Activated CD4-positive, alpha-beta T cell treated with anti-CD3 and anti-CD28 coated beads, Interleukin-2, amount 10 ng/mL, durations not matched to agents 24 days and 14 days (primary cell): Measurements from ENCODE around the gene RPP30. TPM values are rescaled to one million over a fixed set of nuclear protein-coding genes. Genes with fewer than 3 reads are reported as not detected.
"Not testable (repeated sequence)": the region's sequence is repeated elsewhere in the genome, so short reads cannot be mapped to it uniquely, and the experiment has no call there.

ENCODE experiments used
- DNase-seq: peaks from one replicate; pipeline ENCODE4 v3.0.0; 2022
- H3K27ac Mint-ChIP-seq: one replicate; pipeline ENCODE4 v1.8.0; 2022; ENCODE audit warnings: mild to moderate bottlenecking, mixed read lengths
- H3K27me3 Mint-ChIP-seq: one replicate; pipeline ENCODE4 v1.8.0; 2022; ENCODE audit warnings: mixed read lengths
- H3K36me3 Mint-ChIP-seq: one replicate; pipeline ENCODE4 v1.8.0; 2022; ENCODE audit warnings: low read depth, mild to moderate bottlenecking, mixed read lengths
- H3K4me1 Mint-ChIP-seq: one replicate; pipeline ENCODE4 v1.8.0; 2021; ENCODE audit warnings: mixed read lengths
- H3K4me3 Mint-ChIP-seq: one replicate; pipeline ENCODE4 v1.8.0; 2022; ENCODE audit warnings: mild to moderate bottlenecking, moderate library complexity, mixed read lengths
- H3K9me3 Mint-ChIP-seq: one replicate; pipeline ENCODE4 v1.8.0; 2021; ENCODE audit warnings: mixed read lengths
- intact Hi-C: fragments of 100-400 bp; cut with micrococcal nuclease; formaldehyde crosslinking; loops from one replicate; pipeline ENCODE4 v1.15.1; 2023
- total RNA-seq: library from RNA; stranded (reverse); gene quantifications from 2 replicates; pipeline ENCODE4 v1.2.3, GENCODE V29; 2022

Gene RPP30
- total RNA-seq, 1 donor from 2014 or later = 86.4 TPM

DNA sequence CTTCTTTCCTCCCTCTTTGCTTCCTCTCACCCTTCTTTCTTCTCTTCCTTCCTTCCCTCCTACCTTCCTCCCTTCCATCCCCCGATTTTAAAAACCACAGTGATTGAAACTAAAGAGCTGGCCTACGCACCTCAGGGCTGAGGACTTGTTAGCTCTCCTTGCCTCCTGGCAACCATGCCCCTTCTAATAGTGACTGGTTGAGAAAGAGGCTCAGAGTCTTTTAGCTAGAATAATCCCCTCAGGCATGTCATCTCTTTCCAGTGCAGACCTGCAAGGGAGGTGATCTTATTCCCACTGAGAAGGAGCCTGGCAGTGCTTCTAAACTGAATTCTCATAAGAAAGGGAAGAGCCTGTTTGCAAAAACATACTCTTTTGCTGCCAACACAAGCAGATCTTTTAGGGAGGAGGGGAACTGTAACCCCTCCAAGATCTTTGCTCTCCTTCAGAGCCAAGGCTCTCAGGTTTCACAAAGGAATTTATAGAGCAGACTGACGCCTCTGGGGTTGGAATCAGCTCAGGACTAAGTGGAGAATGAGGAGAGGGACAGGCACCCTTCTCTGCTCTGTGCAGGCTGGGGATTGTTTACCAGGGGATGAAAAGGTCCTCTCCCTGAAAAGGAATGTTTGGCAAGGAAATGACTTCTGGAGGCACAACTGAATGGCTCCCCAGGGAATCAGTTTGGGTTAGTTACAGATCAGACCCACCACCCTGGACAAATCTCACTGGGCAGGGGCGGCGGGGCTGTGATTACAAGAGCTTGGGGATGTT lies 58.5 kb downstream of the RPP30 start:
- no peak overlapping the region for H3K27ac Mint-ChIP-seq
- no peak for DNase-seq
- H3K27me3 Mint-ChIP-seq = peaks cover 38% of the 10 kb centered on the region
- no peaks in the 10 kb centered on the region for H3K9me3 Mint-ChIP-seq
- intact Hi-C loops = no loop called here
- H3K4me1 Mint-ChIP-seq = peaks cover 4% of the 10 kb centered on the region
- H3K36me3 Mint-ChIP-seq = no peaks in the 10 kb centered on the region
- H3K4me3 Mint-ChIP-seq = no peak overlapping the region

DNA sequence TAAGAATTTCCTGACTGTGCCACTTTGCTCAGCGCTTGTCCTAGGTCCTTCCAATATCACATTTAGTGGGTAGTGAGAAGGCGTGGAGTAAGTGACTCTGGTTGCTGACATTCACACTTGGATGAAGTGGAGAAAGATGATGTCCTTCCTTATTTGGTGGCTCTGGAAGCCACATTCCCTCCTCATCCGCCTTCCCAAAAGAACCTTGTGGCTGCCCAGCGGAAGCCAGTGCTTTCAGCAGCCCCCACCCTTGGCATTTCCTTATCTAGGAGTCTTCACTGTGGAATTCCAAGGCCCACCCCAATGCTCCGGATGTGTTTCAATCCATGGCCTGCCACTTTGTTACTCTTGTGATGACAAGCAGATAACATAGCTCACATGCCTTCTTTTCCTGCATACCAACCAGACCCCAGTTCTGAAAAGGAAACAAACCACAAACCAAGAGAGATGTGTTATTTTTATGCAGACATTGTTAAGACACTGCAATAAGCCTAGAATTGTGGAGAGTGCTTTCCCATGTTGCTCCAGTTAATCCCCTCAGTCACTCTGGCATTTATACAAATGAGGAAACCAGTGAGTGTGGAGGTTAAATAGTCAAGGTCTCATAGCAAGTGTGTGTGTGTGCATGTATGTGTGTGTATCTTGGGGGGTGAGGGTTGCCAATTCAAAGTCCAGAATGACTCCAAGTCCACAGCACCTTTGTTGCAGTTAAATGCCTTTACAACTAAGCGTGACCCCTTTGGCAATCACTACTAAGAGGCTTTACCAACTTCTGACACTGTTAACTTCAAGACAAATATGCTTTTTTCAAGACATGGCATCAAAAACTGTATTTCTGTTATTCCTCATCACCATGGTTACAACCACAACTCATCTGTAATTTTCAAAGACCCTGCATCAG lies 59.4 kb downstream of the RPP30 start:
- H3K36me3 Mint-ChIP-seq = no peaks in the 10 kb centered on the region
- no peak overlapping the region for H3K4me3 Mint-ChIP-seq
- H3K27me3 Mint-ChIP-seq = peaks cover 36% of the 10 kb centered on the region
- peaks cover 7% of the 10 kb centered on the region for H3K4me1 Mint-ChIP-seq
- DNase-seq = no peak
- H3K27ac Mint-ChIP-seq = no peak overlapping the region
- intact Hi-C loops = no loop called here
- H3K9me3 Mint-ChIP-seq = no peaks in the 10 kb centered on the region

DNA sequence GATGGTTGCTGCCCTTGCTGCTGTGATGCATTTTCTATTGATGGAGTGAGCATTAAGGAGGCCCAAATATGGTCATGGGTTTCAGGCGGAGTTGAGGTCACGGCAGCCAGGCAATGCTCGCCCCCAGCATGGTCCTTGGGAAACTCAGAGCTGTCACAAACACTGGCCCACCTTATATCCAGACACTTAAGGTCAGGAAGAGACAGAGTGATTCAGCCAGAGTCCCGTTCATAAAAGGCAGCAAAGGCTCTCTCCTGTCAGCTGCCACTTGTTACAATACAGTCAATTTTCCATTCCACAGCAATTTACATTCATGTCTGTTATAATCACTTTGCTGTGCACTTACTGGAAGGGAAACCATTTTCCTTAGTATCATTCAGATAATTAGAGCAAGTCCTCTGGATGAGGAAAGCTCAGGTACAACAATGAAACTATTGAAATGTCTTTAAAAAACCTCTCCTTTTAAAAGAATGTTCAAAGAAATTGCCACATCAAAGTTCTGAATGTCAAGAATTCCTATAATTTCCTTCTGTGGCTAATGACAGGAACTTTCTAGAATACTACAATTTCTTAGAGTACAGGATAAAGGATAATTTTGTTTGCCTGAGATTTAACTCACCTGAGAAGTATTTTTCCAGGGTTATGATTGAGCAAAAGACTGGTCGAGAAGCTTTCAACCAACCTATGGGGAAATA lies 64.0 kb downstream of the RPP30 start:
- Mint-ChIP-seq H3K27ac (no peak overlapping the region), H3K36me3 (no peaks in the 10 kb centered on the region)
- intact Hi-C loops = no loop called here

DNA sequence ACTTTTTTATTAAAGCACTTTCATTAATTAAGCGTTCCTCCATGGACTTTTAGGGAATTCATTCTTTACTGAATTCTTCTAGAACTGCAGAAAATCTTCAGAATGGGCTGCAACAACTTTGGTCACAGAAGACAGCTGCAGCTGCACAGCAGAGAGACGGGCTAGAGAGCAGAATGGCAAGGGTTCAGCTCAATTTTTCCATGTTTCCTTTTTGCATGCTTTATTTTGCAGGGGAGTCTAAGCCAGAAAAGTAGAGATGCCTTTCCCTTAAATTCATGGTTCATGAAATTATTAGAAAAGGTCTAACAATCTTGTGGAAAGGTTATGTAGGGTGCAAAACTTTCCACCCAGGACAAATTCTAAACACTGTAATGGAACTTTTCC lies 64.5 kb downstream of the RPP30 start:
- intact Hi-C loops = no loop called here
- Mint-ChIP-seq H3K36me3 (no peaks in the 10 kb centered on the region), H3K4me1 (peaks cover 7% of the 10 kb centered on the region), H3K27ac (no peak overlapping the region), H3K9me3 (no peaks in the 10 kb centered on the region), H3K27me3 (peaks cover 15% of the 10 kb centered on the region), H3K4me3 (no peak overlapping the region)
- no peak for DNase-seq

More for the DNA sequence above, 64.0 kb downstream of the RPP30 start:
- no peak for DNase-seq
- Mint-ChIP-seq H3K27me3 (peaks cover 15% of the 10 kb centered on the region), H3K9me3 (no peaks in the 10 kb centered on the region), H3K4me3 (no peak overlapping the region), H3K4me1 (peaks cover 7% of the 10 kb centered on the region)

DNA sequence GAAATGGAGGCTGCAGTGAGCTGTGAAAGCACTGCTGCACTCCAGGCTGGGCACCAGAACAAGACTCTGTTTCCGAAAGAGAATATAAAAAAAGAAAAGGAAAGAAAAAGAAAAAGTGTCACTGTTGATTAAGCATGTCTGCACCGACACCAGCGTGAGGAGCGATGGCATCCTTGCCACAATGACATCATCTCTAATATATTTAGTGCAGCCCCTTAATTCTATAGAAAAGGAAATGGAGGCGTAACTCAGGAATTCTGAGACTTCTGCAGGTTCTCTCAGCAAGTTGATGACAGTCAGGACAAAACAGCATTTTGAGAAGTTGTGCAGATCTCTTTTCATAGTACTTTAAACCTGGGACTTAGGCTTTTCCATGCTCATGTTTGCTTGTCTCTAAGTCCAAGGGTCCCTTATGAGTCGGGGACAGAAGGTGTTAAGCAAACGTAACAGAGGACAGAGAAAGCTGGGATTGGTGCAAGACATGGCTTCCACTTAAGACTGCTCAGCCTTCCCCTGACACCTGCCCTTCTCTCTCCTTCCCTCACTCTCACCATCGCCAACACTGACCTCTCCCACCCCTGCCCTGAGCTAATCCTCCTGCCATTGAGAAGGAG lies 66.0 kb downstream of the RPP30 start:
- no peaks in the 10 kb centered on the region for H3K36me3 Mint-ChIP-seq
- peaks cover 7% of the 10 kb centered on the region for H3K4me1 Mint-ChIP-seq
- H3K27ac Mint-ChIP-seq = no peak overlapping the region
- no peaks in the 10 kb centered on the region for H3K9me3 Mint-ChIP-seq
- H3K27me3 Mint-ChIP-seq = peaks cover 10% of the 10 kb centered on the region
- intact Hi-C loops = no loop called here
- H3K4me3 Mint-ChIP-seq = no peak overlapping the region
- no peak for DNase-seq

DNA sequence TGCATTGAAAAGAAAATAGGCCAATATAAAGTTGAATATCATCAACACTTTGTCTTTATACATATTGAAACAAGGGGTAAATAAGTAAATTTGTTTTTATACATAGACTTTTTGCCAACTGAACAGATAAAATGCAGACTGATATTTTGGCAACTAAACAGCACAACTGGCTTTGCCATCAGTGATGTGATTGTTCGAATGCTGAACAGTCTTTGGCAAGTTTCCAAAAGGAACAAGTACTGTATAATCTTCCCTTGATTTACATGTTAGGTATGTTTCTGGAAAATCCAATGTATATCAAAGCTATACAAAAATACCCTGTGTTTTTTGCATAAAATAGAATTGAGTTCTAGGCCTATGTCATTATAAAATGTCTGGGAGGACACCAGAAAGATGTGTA lies 67.3 kb downstream of the RPP30 start:
- intact Hi-C loops = no loop called here
- Mint-ChIP-seq H3K4me3 (no peak overlapping the region), H3K4me1 (peaks cover 9% of the 10 kb centered on the region), H3K36me3 (no peaks in the 10 kb centered on the region), H3K27ac (no peak overlapping the region), H3K9me3 (no peaks in the 10 kb centered on the region), H3K27me3 (peaks cover 2% of the 10 kb centered on the region)
- DNase-seq = no peak

DNA sequence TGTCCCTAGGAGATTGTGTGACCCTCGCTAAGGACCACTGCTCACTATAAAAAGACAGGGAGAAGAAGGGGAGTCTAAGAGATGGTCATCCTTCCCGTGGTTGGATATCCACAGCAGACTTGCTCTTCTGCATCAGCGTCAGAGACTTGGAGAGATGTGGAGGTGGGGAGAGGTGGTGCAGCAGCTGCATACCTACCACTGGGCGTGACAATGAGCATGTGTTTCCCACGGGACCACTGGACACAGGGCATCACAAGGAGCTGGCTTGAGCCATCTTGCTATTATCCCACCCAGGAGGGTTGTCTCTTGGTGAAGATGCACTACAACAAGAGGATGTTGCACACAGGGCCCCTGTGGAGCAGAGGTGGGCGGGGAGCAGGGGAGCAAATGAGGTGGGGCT lies 67.9 kb downstream of the RPP30 start:
- Mint-ChIP-seq H3K4me1 (peaks cover 9% of the 10 kb centered on the region), H3K4me3 (no peak overlapping the region), H3K9me3 (no peaks in the 10 kb centered on the region), H3K27me3 (peaks cover 2% of the 10 kb centered on the region), H3K27ac (no peak overlapping the region), H3K36me3 (no peaks in the 10 kb centered on the region)
- intact Hi-C loops = no loop called here
- no peak for DNase-seq

DNA sequence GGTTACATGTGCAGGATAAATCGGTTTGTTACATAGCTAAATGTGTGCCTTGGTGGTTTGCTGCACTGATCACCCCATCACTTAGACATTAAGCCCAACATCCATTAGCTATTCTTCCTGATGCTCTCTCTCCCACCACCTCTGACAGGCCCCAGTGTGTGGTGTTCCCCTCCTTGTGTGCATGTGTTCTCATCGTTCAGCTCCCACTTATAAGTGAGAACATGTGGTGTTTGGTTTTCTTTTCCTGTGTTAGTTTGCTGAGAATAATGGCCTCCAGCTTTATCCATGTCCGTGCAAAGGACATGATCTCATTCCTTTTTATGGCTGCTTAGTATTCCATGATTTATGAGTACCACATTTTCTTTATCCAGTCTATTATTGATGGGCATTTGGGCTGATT lies 71.2 kb downstream of the RPP30 start:
- H3K9me3 Mint-ChIP-seq, H3K27me3 Mint-ChIP-seq, H3K4me3 Mint-ChIP-seq, H3K27ac Mint-ChIP-seq, intact Hi-C loops, H3K36me3 Mint-ChIP-seq, DNase-seq: not testable (repeated sequence)
- H3K4me1 Mint-ChIP-seq = peaks cover 16% of the 10 kb centered on the region

DNA sequence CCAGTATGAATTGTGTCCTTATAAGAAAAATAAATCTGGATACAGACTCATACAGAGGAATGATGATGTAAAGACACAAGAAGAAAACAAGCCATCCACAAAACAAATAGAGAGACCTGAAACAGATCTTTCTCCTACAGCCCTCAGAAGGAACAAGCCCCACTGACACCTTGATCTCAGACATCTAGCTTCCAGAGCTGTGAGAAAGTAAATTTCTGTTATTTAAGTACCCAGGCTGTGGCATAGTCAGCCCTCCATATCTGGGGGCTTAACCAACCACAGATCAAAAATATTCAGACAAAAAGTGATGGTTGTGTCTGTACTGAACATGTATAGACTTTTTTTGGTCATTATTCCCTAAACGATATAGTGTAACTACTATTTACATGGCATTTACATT lies 73.0 kb downstream of the RPP30 start:
- Mint-ChIP-seq H3K36me3 (no peaks in the 10 kb centered on the region), H3K27ac (no peak overlapping the region), H3K27me3 (no peaks in the 10 kb centered on the region), H3K4me3 (no peak overlapping the region), H3K9me3 (no peaks in the 10 kb centered on the region), H3K4me1 (peaks cover 16% of the 10 kb centered on the region)
- no peak for DNase-seq
- intact Hi-C loops = no loop called here

DNA sequence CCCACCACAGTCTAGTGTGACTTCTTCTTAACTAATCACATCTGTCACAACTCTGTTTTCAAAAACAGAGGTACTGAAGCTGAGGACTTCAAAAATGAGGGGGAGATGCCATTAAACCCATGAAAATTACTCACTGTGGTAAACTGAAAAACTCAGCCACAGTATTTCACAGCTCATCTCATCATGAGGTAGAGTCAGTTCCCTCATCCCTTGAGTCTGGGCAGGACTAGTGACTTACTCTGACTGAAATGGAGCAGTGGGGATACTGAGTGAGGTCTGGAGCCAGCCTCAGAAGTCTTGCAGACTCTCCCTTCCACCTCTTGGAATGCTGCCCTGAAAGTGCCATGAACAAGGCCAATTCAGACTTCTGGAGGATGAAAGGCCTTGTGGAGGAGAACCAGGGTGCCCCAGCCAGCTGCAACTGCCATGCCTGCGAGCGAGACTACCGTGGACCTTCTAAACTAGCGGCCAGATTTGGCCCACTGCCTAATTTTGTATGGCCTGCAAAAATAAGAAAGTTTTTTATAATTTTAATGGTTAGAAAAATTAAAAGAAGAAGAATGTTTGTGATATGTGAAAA lies 73.8 kb downstream of the RPP30 start:
- Mint-ChIP-seq H3K27me3 (no peaks in the 10 kb centered on the region), H3K27ac (no peak overlapping the region)
- intact Hi-C loops = no loop called here

DNA sequence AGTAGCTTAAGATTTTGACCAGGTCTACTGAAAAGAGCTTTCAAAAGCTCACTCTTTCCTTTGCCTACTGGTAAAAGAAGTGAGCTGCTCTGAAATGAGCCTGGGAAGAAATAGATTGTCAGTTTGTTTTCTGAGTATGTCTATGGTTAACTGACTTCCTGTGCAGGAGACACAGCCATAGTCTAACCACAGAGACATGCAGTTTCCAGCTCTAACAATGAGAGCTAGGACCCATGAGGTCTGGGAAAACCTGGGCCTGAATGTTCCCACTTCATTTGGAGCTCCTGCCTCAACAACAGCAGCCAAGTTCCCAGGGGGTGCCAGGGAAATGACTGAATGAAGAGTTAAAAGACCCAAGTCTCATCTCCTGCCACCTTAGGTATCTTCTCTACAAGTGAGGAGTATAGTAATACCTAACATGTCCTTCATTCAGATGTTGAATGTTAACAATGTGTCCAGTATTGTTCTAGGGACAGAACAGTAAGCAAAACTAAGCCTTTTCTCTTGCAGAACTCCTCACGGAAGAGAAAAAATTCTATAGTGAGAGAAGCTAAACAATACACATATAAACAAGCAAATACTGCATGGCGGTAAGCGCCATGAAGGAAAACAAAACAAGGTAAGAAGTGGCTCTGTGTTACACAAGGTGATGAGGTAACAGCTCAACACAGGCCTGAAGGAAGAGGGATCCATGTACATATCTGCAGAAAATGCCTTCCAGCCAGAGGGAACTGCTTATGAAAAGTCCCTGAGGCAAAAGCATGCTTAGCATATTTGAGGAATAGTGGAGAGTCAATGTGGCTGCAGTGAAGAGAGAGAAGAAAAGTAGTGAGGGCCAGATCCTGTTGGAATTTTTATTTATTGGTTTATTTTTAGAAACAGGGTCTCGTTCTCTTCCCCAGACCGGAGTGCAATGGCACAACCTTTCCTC lies 75.5 kb downstream of the RPP30 start:
- peaks cover 2% of the 10 kb centered on the region for H3K9me3 Mint-ChIP-seq
- peak overlapping the region; percentile 45 for H3K4me3 Mint-ChIP-seq
- peaks cover 2% of the 10 kb centered on the region for H3K27me3 Mint-ChIP-seq
- no peaks in the 10 kb centered on the region for H3K36me3 Mint-ChIP-seq
- peak; percentile 71 for DNase-seq
- intact Hi-C loops = no loop called here
- peak overlapping the region; percentile 83 for H3K27ac Mint-ChIP-seq
- peaks cover 16% of the 10 kb centered on the region for H3K4me1 Mint-ChIP-seq

More for the DNA sequence above, 73.8 kb downstream of the RPP30 start:
- no peaks in the 10 kb centered on the region for H3K36me3 Mint-ChIP-seq
- H3K9me3 Mint-ChIP-seq = no peaks in the 10 kb centered on the region
- no peak overlapping the region for H3K4me3 Mint-ChIP-seq
- H3K4me1 Mint-ChIP-seq = peaks cover 16% of the 10 kb centered on the region
- no peak for DNase-seq
